Measurements from ENCODE around the gene LIMS1.

GRCh38 chr2:108536133-108536780, 2.0 kb downstream of the LIMS1 start:
- TF ChIP-seq CTCF (IDR thresholded peaks at IDR 0.05 in 8 of 11, conservative IDR thresholded peaks at IDR 0.05 in 3 of 11) = no peak
- no peak for TF ChIP-seq POLR2A (IDR thresholded peaks at IDR 0.05)
- no peak for TF ChIP-seq POLR2AphosphoS5 (IDR thresholded peaks at IDR 0.05)
